HUES48 (cell line): Measurements from ENCODE around the gene GPRC5D.

Experiments
- H3K27ac ChIP-seq: one replicate; pipeline ENCODE4 v1.7.0; 2013; ENCODE audit warnings: low read depth, low read length, inconsistent platforms
- H3K27me3 ChIP-seq: 2 replicates; pipeline ENCODE4 v1.6.1; 2013; ENCODE audit warnings: mild to moderate bottlenecking, low read length; ENCODE audit not compliant: control insufficient read depth, insufficient read depth
- H3K36me3 ChIP-seq: 2 replicates; pipeline ENCODE4 v1.6.1; 2013; ENCODE audit warnings: low read length; ENCODE audit not compliant: control insufficient read depth, insufficient read depth
- H3K4me1 ChIP-seq: 2 replicates; pipeline ENCODE4 v1.6.1; 2013; ENCODE audit warnings: mild to moderate bottlenecking, low read length; ENCODE audit not compliant: control insufficient read depth, insufficient read depth
- H3K4me3 ChIP-seq: 2 replicates; pipeline ENCODE4 v1.5.1; 2013; ENCODE audit warnings: mild to moderate bottlenecking, low read depth, low read length
- H3K9ac ChIP-seq: 2 replicates; pipeline ENCODE4 v1.6.1; 2013; ENCODE audit warnings: mild to moderate bottlenecking, low read depth, low read length, moderate library complexity
- H3K9me3 ChIP-seq: 2 replicates; pipeline ENCODE4 v1.6.1; 2013; ENCODE audit warnings: low read length; ENCODE audit not compliant: control insufficient read depth, insufficient read depth

GPRC5D gene

DNA sequence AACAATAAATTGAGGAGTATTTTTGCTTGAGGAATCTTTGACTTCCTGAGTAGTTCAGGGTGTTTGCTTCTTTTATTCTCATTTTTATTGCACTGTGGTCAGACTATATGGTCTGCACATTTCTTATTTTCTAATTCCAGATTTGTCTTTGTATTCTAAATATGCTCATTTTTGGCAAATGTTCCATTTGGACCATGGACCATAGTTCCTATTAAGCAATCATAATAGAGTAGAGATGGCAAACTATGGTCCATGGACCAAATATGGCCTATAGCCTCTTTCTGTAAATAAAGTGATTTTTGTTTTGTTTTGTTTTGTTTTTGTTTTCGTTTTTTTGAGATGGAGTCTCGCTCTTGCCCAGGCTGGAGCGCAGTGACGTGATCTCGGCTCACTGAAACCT lies 58.5 kb downstream of the GPRC5D start:
- peaks cover 46% of the 10 kb centered on the region for H3K27me3 ChIP-seq
- peaks cover 11% of the 10 kb centered on the region for H3K4me1 ChIP-seq
- no peaks in the 10 kb centered on the region for H3K36me3 ChIP-seq
- H3K4me3 ChIP-seq: no peak overlapping the region
- H3K9me3 ChIP-seq: no peaks in the 10 kb centered on the region
- H3K9ac ChIP-seq: no peak overlapping the region
- H3K27ac ChIP-seq: no peak overlapping the region

DNA sequence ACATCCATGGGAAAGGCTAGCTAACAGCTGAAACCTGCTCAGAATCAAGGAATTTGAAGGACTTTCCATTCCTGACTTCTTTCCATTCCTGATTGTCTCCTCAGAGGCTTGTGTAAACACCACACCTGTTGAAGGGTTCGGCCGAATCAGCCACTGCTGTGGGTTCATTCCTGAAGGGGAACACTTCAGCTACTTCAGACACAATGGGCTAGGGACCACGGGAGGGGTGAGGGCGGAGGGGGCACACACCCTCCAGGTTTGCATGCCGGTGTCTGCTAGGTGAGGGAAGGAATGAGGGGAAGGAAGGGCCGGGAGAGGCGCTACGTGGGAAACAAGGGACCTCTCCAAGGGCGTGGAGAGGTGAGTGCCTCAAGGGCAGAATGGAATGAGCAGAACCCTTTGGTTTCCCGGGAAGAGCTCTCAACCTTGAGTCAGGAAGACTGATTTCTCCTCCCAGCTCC lies 59.3 kb downstream of the GPRC5D start:
- Histone ChIP-seq H3K4me1 (peaks cover 11% of the 10 kb centered on the region), H3K27ac (no peak overlapping the region), H3K36me3 (no peaks in the 10 kb centered on the region), H3K9me3 (no peaks in the 10 kb centered on the region), H3K4me3 (no peak overlapping the region), H3K9ac (no peak overlapping the region), H3K27me3 (peaks cover 46% of the 10 kb centered on the region)

- Histone ChIP-seq H3K4me1 (peaks cover 11% of the 10 kb centered on the region), H3K9ac (no peak overlapping the region), H3K27me3 (peaks cover 46% of the 10 kb centered on the region), H3K36me3 (no peaks in the 10 kb centered on the region), H3K9me3 (no peaks in the 10 kb centered on the region), H3K27ac (no peak overlapping the region), H3K4me3 (peak overlapping the region; percentile 88)
Measured at GRCh38 chr12:12891881-12892355, 60.1 kb downstream of the GPRC5D start.

DNA sequence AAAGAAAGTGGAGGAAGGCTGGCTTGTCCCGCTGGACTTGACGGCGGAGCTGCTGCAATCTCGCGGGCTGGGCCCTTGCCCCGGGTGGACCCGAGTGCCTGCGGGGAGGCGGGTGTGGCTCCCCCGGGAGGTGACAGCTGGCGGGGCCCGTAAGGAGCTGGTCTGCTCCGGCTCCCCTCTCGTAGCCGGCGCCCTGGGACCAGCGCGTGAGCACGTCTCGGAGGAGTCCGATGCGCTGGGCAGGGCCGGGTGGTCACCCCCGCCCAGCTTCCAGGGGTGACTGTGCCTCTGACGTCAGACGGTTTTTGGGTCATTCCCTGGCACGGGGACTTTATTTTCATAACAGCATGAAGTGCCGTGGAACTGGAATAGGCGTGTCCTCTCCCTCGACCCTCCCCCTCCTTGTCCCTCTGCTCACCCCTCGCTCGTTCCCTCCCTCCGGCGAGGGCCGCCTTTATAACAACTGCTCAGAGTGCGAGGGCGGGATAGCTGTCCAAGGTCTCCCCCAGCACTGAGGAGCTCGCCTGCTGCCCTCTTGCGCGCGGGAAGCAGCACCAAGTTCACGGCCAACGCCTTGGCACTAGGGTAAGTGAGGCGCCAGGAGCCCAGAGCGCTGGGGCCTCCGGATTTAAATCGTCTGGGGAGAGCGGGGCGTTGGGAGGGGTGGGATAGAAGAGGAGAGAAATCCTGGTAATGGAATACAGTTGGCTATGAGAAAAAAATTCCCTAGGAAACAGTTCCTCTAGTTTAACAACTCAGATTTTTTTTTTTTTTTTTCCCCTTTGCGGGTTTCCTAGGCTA lies 60.7 kb downstream of the GPRC5D start, which contains the start of gene GPRC5A:
TSS of gene GPRC5A (plus strand) at position 483 of the 801 bp plus-strand sequence. CDS start 16,688 bp downstream, outside the sequence.
- H3K9ac ChIP-seq: no peak within 1 kb of the TSS
- H3K9me3 ChIP-seq: no peaks in the 10 kb centered on the region
- peaks cover 47% of the 10 kb centered on the region for H3K27me3 ChIP-seq
- H3K4me3 ChIP-seq: peak within 1 kb of the TSS; percentile 88
- H3K4me1 ChIP-seq: peaks cover 11% of the 10 kb centered on the region
- no peaks in the 10 kb centered on the region for H3K36me3 ChIP-seq
- H3K27ac ChIP-seq: no peak within 1 kb of the TSS
